ENCODE results near the gene FARS2.

FARS2 gene

DNA sequence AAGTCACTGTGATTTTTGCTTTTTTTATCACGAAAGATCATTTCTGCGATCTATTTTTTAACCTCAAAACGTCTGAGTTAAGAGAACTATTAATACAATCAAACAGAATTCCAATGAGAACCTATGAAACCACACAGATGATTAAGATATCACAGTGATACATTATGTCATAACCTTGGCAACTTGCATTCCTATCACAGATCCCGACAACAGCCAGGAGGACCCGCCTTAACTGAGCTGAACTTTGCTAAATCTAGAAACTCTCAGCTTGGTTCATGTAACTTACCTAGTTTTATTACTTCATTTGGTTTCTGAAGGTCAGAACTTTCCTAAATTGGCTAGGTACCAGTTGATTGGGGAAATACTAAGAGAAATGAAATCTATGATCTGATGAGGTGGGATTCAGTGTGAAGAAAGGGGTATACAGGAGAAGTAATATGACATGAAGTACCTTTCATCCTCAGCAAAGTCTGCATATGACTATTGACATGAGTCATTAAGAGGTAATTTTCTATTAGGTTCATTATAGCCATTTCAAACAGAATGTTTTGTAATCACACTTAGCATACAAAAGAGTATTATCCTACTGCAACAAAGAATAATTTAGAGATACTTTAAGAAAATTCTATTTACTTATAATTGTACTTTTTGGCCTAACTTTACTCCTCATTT, 11.7 kb upstream of the FARS2 start:
- no peak for DNase-seq (ENCODE audit: low read depth)

DNA sequence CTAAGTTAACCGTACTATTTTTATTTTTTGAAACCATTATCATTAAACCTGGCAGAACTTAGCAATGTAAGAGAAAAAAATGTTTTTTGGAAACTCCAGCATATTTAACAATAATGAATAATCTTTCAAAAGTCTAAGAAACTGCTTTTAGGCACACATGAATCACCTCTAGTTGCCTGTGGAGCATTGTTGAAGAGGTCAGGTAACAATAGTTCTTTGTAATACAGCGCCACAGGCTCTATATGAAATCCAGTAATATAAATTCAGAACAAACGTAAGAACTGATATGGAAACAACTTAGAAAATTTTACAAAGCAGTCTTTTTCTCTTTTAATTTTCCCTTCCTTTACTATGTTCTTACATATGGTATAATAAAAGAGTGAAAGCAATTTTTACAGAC, 10.9 kb upstream of the FARS2 start:
- no peak for DNase-seq (ENCODE audit: low read depth)

DNA sequence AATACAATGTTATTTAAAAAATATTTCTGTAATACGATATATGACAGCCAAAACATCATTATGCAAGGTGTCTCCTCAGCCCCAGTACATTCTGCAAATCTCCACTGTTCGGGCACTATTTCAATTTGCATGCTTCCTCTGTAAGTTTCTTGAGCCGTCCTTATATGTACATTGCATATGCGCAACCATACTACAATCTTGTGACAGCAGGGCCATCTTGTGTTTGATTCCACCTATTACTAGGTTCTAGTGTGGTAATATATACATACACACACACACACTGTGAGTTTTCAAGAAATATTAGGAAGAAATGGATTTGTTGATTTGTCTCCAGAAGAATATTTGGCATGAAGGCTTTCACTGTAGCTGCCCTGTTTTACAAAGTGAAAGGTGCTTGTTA, 10.4 kb upstream of the FARS2 start:
- DNase-seq (ENCODE audit: low read depth), result no peak

DNA sequence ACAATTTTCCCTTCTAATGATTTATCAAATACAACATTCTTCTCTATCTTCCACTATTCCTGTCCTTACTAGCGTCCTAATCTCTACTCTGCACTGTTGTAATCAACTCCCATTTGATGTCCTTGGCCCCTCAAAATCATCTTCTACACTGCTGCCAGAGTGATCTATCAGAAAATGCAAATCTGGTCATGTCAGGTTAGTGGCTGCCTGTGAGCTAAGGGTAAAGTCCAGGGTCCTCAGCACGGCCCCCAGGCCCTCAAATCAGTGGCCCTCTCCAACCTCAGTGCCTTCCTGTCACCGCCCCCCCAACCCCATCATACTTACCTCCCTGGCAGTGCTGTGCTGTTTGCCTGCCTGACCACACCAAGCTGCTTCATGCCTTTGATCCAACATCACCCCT, 4.4 kb upstream of the FARS2 start:
- no peak for DNase-seq (ENCODE audit: low read depth)

DNA sequence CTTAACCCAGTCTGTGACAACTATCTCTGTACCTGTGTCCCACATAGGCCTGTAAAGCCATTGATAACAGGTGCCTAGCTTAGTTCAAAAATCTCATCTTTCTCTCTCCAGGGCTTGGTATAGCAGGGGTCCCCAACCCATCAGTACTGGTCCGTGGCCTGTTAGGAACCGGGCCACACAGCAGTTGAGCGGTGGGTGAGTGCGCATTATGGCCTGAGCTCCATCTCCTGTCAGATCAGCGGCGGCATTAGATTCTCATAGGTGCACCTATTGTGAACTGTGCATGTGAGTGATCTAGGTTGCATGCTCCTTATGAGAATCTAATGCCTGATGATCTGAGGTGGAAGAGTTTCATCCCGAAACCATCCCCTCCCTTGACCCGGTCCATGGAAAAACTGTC, 3.9 kb upstream of the FARS2 start:
- no peak for DNase-seq (ENCODE audit: low read depth)

DNA sequence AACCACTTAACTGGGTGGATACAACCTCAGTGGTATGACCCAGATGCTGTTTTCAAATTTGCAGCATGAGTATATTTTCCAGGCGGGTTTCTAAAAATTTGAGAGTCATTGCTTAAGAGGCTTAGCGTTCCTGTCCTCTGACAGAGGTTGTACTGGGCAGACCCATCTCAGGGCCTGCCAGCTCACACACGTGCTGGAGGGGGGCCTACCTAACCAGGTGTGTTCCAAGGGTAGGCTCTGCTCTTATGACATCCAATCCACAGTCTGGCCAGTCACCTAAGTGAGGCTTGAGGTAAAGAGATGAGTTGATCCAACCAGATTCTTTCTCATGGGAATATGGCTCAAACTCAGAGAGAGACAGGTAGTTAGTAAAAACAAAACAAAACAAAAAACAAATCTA, 1.9 kb upstream of the FARS2 start:
- DNase-seq (ENCODE audit: low read depth), result no peak

DNA sequence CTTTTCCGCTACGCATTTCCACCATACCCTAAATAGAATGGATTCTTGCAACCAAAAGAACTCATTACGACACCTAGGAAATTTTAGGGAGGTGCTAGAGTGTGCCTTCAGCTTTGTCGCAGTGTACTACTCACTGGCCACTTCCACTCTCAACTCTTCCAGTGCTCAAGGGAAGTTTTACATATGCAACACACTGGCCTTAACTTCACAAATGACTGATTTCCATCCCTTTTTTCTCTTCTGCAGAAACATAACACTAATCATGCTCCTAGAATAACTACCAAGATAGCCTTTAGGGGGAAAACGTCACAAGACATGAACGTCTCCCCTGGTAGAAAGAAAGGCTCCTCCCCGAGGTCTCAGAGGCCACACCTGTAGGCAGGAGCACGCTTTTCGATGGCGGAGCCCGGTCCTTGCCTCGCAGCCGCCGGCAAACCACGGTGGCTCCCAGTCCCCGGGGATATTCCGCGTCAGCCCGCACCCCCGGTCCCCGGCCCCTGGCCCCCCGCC, 1.1 kb upstream of the FARS2 start:
- DNase-seq (ENCODE audit: low read depth), result peak; percentile 20

DNA sequence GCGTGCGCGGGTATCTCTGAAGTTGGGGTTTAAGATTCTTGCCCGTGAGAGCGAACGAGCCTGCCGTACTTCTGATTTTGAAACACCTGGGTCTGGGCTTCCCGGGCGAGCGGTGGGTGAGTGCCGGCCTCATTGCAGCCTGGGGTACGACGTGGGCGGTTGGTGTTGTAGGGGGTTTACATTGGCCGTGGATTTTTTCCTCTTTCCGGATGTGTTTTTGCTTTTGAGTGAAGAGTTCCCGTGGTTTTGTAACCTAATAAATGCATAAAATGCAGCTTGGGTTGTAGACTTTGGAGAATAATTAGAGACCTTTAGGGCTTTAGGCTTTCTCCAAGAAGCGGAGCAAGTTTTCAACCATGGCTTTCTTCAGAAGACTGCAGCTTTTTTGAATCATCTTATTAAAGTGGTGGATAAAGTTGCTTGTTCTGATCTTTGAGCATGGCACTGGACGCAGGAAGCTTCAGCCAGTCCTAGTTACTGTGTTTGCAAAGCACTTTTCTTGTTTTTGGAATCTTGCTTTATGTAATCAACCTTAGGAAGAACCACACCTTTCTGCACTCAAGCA, 314 bp downstream of the FARS2 start:
- no peak for DNase-seq (ENCODE audit: low read depth)

DNA sequence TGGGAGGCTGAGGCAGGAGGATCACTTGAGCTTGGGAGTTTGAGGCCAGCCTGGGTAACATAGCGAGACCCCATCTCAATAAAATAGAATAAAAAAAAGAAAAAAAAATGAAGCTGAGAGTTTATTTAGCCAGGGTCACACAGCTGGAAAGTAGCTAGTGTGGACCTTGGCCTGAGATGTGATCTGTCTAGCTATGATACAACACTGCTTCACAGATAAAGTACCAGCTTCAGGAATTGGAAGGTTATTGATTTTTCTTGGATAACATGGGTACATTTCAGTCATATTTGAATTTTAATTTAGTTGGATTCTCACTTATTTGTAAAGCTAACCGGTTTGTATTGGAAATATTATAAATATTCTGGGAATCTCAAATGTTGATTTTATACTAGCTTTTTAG, 5.1 kb downstream of the FARS2 start:
- no peak for DNase-seq (ENCODE audit: low read depth)

DNA sequence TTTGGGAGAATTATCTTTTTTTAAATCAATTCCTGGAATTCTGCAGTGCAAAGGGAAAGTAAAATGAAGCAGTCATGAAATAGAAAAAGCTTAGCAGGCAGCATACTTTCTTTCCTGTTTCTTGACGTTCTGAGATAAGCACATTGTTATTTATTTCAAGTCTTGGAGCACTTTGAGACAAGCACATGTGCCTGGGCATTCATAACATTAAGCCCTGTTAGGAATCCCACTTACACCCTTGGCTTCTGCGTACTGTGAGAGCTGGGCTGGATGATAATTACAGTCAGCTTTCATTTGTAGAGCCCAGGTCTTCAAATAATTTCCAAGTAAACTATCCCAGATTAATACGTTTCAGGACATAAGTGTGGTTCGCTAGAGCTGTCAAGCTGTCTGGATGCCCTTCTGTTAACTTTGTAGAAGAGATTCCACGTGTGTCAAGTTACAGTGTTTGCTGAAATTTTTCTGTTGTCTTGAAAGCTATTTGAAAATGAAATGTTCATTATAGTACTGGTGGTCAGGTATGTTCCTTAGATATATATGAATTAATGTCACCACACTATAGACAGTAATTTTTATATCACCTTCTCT, 8.9 kb downstream of the FARS2 start:
- DNase-seq (ENCODE audit: low read depth), result no peak

DNA sequence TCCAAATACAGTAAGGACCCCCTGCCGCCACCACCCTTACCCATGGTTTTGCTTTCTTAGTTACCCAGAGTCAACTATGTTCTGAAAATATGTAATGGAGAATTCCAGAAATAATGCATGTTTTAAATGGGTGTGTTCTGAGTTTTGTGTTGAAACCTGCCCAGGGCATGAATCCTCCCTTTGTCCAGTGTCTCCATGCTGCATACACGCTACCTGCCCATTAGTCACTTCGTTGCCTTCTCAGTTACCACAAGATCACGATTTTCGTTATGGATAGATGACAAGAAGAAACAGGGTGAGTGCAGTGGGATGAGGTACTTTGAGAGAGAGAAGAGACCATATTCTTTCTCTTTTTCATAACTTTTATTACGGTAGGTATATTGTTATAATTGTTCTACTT, 10.6 kb downstream of the FARS2 start:
- no peak for DNase-seq (ENCODE audit: low read depth)

DNA sequence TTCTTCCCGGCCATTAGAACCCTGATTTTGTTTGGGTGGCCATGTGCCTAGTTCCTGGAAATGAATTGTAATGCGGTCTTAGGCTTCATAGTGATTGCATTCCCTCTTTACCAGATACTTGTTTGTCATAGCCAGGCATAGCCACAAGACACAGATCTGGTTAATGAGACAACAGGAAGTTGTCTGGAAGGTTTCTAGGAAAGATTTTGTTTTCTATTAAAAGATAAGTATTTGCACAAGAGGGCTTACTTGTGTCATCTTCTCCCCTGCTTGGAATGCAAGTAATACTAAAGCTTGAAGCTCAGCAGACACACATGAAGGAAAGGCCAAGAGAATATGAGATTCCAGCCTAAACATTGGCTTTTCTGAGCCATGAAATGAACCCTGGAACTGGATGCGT, 12.9 kb downstream of the FARS2 start:
- no peak for DNase-seq (ENCODE audit: low read depth)

DNA sequence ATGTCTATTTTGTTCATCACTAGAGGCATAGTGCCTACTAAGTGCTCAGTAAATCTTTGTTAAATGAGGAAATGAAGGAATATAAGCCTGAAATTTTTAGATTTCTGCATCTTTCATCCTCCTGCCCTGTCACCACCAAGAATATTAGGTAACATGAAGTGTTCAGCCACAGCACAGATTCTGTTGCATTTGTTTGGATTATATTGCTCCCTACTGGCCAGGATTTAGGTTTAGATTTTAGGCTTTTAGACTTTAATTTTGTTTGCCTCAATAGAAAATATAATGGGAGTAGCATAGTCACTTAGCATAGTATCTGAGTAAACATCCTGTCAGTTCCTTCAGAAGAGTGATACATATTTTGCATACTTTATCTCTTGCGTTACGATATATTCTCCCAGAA, 14.2 kb downstream of the FARS2 start:
- no peak for DNase-seq (ENCODE audit: low read depth)

DNA sequence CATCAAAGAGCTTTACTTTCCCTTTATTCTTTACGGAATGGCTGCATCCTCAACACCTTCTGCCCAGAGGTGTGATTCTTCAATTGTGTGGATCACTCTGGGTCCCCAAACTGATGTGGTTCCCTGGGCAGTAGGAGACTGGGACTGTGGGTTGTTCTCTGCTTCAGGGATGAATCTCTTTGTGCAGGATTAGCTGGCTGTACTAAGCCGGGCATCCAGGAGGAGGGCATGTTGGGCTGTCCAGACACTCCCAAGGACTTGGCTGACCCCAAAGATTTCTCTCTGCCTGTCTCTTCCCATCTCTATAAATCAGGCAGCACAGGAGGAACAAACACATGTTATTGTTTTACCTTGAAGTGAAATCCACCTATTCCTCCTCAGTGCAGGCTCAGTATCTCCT, 15.3 kb downstream of the FARS2 start:
- no peak for DNase-seq (ENCODE audit: low read depth)

DNA sequence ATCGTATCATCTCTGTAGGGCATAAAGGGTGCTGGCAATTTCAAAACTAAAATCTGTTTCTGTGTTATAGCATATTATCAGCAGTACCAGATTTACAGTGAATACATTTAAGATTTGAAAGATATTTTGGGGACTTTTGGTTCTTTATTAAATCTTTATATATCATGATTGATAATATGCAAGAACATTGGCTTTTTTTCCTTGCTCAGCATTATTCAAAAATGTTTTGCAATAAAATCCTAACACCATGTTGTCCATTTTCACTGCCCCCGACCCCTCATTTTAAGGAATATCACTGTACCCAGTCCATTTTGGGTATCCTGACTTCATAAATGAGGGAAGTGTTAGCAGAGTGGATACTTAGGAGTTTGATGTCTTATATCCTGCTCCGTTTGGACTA, 16.3 kb downstream of the FARS2 start:
- DNase-seq (ENCODE audit: low read depth), result no peak

DNA sequence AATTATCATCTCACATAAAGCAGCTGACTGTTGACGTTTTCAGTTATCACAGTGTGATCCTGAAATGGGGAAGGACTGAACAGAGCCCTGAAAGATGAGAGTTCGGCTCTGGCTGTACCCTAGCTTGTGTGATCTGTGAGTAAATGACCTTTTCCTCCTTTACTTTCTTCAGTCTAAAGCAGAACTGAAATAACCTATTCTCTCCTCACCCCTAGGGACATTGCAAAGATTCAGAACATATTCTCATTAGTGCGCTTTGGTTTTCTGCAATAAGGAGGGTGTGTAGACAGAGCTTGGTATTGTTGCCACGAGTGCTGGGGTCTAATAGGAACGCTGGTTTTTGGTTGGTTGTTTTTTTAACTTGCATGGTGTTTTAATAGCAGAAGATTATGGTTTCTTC, 16.7 kb downstream of the FARS2 start:
- no peak for DNase-seq (ENCODE audit: low read depth)

DNA sequence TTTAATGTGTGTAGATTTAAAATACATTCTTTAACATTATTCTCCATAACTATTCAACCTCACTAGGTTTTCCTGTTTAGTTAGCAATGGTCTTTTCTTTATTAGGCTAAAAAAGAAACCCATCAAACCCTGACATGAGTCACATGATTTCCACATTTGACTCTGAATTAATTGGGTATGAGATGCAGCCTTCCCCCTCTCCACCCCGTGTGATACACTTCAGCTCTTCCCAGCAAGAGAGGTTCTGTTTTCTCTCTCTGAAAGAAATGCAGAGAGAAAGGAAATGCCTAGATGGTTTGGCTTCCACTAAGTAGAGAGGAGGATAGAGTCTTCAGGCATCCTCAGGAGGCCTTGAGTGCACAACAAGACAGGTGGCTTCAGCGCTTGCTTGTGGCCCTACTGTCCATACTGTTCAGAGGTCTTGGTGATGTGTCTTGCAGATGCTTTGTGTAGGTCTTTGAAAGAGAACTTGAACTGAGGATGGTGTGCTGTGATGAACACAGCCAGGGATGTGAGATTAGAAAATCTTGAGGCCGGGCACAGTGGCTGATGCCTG, 17.3 kb downstream of the FARS2 start:
- DNase-seq (ENCODE audit: low read depth), result no peak

DNA sequence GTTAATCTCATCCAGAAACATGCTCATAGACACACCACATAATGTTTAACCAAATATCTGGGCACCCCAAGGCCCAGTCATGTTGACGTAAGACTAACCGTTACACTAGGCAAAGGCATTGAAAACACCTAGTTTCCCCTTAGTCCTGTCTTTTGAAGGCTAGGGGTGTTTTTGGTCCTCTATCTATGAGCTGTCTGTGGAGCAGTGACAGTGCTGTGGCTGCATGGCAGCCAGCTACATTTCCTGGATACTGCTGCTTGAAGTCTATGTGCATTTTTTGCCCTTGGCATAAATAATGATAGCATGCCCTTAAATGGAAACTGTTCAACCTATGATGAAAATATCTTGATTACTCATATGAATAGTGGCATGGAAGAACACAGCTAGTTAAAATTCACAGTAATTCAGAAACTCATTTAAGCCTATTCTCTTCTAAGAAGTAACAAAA, 18.6 kb downstream of the FARS2 start:
- no peak for DNase-seq (ENCODE audit: low read depth)

DNA sequence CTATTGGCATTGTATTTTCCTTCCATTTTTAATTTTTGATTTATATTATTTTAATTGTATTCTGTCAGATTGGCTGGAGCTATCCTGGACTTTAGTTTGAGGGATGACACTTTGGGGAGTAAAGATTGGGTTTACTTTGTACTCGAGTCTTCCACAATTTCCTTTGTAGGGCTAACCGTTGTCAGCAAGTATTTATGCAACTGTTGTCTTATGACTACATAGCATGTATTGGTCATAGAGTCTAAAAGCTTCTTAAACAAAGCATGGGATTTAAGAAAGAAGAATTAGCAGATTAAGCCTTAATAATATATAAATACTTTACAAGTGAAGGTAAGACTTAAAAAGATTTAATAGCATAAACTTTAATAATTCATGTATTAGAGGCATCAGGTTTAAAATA, 19.6 kb downstream of the FARS2 start:
- no peak for DNase-seq (ENCODE audit: low read depth)

DNA sequence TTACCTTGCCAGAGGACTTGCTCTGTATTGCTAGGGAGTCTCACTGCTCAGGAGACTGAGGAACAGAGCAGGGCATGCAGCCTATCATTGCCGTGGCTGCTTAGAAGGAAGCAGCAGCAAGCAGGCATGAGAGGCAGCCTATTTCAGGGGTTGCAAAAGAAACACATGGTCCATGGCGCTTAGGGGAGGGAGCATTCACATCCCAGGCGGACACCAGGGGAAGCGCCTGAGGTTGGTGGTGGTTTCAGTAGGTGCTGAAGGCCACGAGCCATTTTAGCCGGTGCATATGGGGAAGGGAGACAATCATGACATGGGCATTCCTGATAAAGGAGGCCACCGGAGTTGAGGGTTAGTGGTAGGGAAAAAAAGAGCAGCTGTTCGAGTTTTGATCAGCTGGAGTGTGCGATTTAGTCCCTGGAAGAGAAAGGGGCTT, 20.9 kb downstream of the FARS2 start:
- no peak for DNase-seq (ENCODE audit: low read depth)

DNA sequence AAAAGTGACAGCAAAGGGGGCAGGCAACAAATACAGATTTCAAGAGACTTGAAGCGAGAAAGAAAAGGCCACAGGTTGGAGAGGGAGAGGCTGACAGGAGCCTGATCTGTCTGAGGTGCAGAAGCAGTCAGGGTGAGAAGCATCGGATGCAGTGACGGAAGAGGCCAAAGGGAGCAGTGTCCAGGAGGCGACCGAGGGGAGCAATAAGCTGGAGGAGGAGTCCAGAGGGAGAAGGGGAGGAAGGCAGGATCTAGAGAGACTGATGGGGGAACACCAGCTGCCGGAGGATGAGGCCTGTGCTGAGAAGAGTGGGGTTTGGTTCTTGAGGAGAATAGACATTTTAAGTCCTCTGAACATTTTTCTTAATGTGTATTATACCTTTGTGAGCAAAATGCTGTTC, 23.8 kb downstream of the FARS2 start:
- no peak for DNase-seq (ENCODE audit: low read depth)

DNA sequence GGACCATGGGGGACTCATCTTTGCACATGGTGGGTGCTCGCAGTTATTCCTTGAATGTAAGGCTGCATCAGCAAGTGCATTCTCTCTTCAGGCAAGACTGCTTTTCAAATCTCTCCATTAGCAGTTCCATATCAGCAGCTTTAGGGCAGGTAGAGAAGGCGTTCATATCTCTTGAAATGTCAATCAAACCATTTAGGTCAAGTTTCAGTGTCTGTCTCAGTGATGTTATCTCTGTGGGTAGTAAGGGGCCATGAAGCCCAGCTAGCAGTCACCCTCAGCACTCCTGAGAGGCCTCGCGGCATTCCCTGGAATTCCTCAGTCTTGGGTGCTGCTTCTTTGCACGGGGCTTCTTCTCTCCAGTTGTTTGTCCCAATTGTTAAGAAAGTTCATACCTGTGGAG, 24.2 kb downstream of the FARS2 start:
- DNase-seq (ENCODE audit: low read depth), result no peak

DNA sequence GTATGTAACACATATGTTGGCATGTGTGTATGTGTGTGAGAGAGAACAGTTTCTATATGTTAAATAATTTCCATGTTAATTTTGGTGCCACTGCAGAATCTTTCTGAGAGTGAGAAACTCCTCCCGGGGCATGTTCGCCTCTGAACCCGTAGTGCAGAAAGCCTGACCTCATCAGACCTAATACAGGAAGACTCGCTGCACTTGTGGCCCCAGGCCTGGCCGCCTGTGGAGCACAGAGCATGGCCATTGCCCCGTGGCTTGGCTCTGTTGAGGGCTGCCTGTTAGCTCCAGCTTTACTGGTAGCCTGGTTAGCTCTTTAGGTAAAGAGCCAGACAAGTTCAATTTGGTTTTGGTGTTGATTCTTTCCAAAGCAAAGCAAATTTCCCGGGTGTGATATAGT, 25.5 kb downstream of the FARS2 start:
- no peak for DNase-seq (ENCODE audit: low read depth)
